HepG2 (cell line): ENCODE results near the gene RGS7.
"Not testable (repeated sequence)": the region's sequence is repeated elsewhere in the genome, so short reads cannot be mapped to it uniquely, and the experiment has no call there.

Source experiments
- CEBPB ChIP-seq: IDR thresholded peaks from 2 replicates; pipeline ENCODE4 v1.6.1; 2011; ENCODE audit warnings: low read depth, low read length, improper control_type of control experiment, borderline replicate concordance
- CTCF ChIP-seq: sonication (generic); formaldehyde crosslinking; IDR thresholded peaks from 2 replicates; pipeline ENCODE4 v1.5.0; 2020; ENCODE audit warnings: mild to moderate bottlenecking, missing genetic modification reagents, moderate library complexity
- EZH2 ChIP-seq: conservative IDR thresholded peaks from 2 replicates; pipeline ENCODE4 v1.6.1; 2012; ENCODE audit warnings: mild to moderate bottlenecking, low read depth, low read length, moderate library complexity
- FIP1L1 ChIP-seq: fragments of 200-400 bp; formaldehyde crosslinking; IDR thresholded peaks from 2 replicates; pipeline ENCODE4 v1.6.1; 2018; ENCODE audit warnings: low read depth, mild to moderate bottlenecking, low read length, moderate library complexity, borderline replicate concordance; ENCODE audit not compliant: insufficient read depth
- HMGXB4 ChIP-seq, 2 experiments: sonication (generic) in 1 of 2; formaldehyde crosslinking in 1 of 2; IDR thresholded peaks; 2 replicates each; pipeline versions ENCODE4 v1.4.0 to v1.6.1; 2018 to 2020; ENCODE audit warnings: missing genetic modification reagents in 2 of 2, borderline replicate concordance in 1 of 2, low read depth in 1 of 2, mild to moderate bottlenecking in 1 of 2, missing biosample characterization in 1 of 2
- MLLT10 ChIP-seq: sonication (generic); formaldehyde crosslinking; IDR thresholded peaks from 2 replicates; pipeline ENCODE4 v1.4.0; 2020; ENCODE audit warnings: missing genetic modification reagents
- NR2F1 ChIP-seq, 2 experiments: fragments of 450-650 bp in 1 of 2; formaldehyde crosslinking in 1 of 2; IDR thresholded peaks; 2 replicates each; pipeline versions ENCODE4 v1.5.0 to v1.6.1; 2016 to 2020; ENCODE audit warnings: mild to moderate bottlenecking in 1 of 2, missing compliant biosample characterization in 1 of 2, missing genetic modification reagents in 1 of 2, moderate library complexity in 1 of 2
- RBFOX2 ChIP-seq: fragments of 200-400 bp; formaldehyde crosslinking; IDR thresholded peaks from 2 replicates; pipeline ENCODE4 v1.6.1; 2017; ENCODE audit warnings: low read depth, mild to moderate bottlenecking, low read length
- REST ChIP-seq, 2 experiments: IDR thresholded peaks; 2 replicates each; pipeline ENCODE4 v1.6.1; 2011 to 2012; ENCODE audit warnings: low read length in 2 of 2, borderline replicate concordance in 1 of 2, low read depth in 1 of 2, mild to moderate bottlenecking in 1 of 2, moderate library complexity in 1 of 2
- ZFYVE20 ChIP-seq: sonication (generic); formaldehyde crosslinking; IDR thresholded peaks from 2 replicates; pipeline ENCODE4 v1.8.0; 2023; ENCODE audit warnings: low read depth, mild to moderate bottlenecking, moderate library complexity, missing genetic modification reagents, borderline replicate concordance
- TF ChIP-seq, protein P1 (sequence below): sonication (generic); formaldehyde crosslinking; conservative IDR thresholded peaks from 2 replicates; pipeline ENCODE4 v1.8.1; 2023; ENCODE audit warnings: missing genetic modification reagents

GRCh38 chr1:240783728-240784137 lies 573.3 kb downstream of the RGS7 start:
- TF ChIP-seq EZH2; ZFYVE20; HMGXB4 (CRISPR knock-in tag; IDR thresholded peaks at IDR 0.05; ENCODE audit: borderline replicate concordance in 1 of 2, low read depth in 1 of 2); NR2F1 (CRISPR knock-in tag; IDR thresholded peaks at IDR 0.05); REST (IDR thresholded peaks at IDR 0.05; ENCODE audit: borderline replicate concordance in 1 of 2, low read depth in 1 of 2, low read length in 2 of 2); CTCF (CRISPR knock-in tag); RBFOX2; CEBPB; MLLT10; FIP1L1: not testable (repeated sequence)
- TF ChIP-seq, protein P1, sequence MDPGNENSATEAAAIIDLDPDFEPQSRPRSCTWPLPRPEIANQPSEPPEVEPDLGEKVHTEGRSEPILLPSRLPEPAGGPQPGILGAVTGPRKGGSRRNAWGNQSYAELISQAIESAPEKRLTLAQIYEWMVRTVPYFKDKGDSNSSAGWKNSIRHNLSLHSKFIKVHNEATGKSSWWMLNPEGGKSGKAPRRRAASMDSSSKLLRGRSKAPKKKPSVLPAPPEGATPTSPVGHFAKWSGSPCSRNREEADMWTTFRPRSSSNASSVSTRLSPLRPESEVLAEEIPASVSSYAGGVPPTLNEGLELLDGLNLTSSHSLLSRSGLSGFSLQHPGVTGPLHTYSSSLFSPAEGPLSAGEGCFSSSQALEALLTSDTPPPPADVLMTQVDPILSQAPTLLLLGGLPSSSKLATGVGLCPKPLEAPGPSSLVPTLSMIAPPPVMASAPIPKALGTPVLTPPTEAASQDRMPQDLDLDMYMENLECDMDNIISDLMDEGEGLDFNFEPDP (CRISPR knock-in tag), result not testable (repeated sequence)
